HepG2 (cell line): ENCODE results near the gene ACADVL. TPM values are rescaled to one million over a fixed set of nuclear protein-coding genes. Genes with fewer than 3 reads are reported as not detected.

Source experiments
- ATAC-seq: fragments of 200-7000 bp; cut with Tn5 transposase; 3 replicates; pipeline ENCODE4 v1.9.1; 2020; ENCODE audit warnings: mild to moderate bottlenecking, moderate library complexity
- BruUV-seq: library from RNA; stranded (reverse); fragments of 400-500 nt; replicated peaks from 2 replicates; lab custom pipeline; 2021; lab: Mats Ljungman, UMichigan
- CTCF ChIA-PET: fragments of 300-600 bp; formaldehyde crosslinking; extraction: SDS; loops from one replicate; lab custom pipeline; 2021; ENCODE audit warnings: low total read pairs, inconsistent platforms, low intra/inter-chr PET ratio; lab: Yijun Ruan, JAX
- POLR2A ChIA-PET: fragments of 350-600 bp; sonication (Branson Sonifier 250); formaldehyde crosslinking; loops from one replicate; lab custom pipeline; 2020; ENCODE audit warnings: antibody characterized with exemption, inconsistent platforms; lab: Yijun Ruan, JAX
- DNase-seq: peaks from one replicate; pipeline ENCODE4 v3.0.0-alpha.2; 2015; ENCODE audit warnings: low spot score
- FAIRE-seq: peaks from 3 replicates; lab custom pipeline; 2011; peaks lifted over from hg19 to GRCh38; lab: Jason Lieb, UNC
- H2AFZ ChIP-seq: one replicate; pipeline ENCODE4 v1.6.1; 2011; ENCODE audit warnings: low read length, inconsistent platforms
- H3K27ac ChIP-seq: fragments of 300-600 bp; 3 replicates; pipeline ENCODE4 v1.8.0; 2011; ENCODE audit warnings: mixed run types, mild to moderate bottlenecking, mixed read lengths, low read length, inconsistent platforms; ENCODE audit not compliant: insufficient read depth; ENCODE audit errors: extremely low read length
- H3K27me3 ChIP-seq, 2 experiments: fragments of 200-600 bp in 1 of 2; 2 replicates in 1 of 2; 3 replicates in 1 of 2; pipeline versions ENCODE4 v1.6.0 to v1.8.0; 2011; ENCODE audit warnings: low read length in 2 of 2, mild to moderate bottlenecking in 2 of 2, moderate library complexity in 2 of 2, inconsistent platforms in 1 of 2; ENCODE audit not compliant: insufficient read depth in 2 of 2, control insufficient read depth in 1 of 2
- H3K36me3 ChIP-seq, 2 experiments: fragments of 200-600 bp in 1 of 2; replicated peaks in 1 of 2; 2 replicates in 1 of 2; 3 replicates in 1 of 2; pipeline versions ENCODE4 v1.5.1 to v1.8.0; 2011; ENCODE audit warnings: low read length in 2 of 2, inconsistent platforms in 1 of 2; ENCODE audit not compliant: insufficient read depth in 2 of 2, control insufficient read depth in 1 of 2
- H3K4me1 ChIP-seq: 2 replicates; pipeline ENCODE4 v1.5.1; 2012; ENCODE audit warnings: low read length, inconsistent platforms; ENCODE audit not compliant: insufficient read depth
- H3K4me2 ChIP-seq: 2 replicates; pipeline ENCODE4 v1.6.0; 2011; ENCODE audit warnings: low read depth, low read length, inconsistent platforms
- H3K4me3 ChIP-seq, 3 experiments: fragments of 200-600 bp in 1 of 3; sonication (generic), shearing (Covaris generic) in 1 of 3; replicated peaks in 1 of 3; 2 replicates each; pipeline ENCODE4 v1.5.1; 2011 to 2016; ENCODE audit warnings: low read length in 3 of 3, inconsistent platforms in 2 of 3, low read depth in 2 of 3, mild to moderate bottlenecking in 2 of 3, control low read depth in 1 of 3, mixed read lengths in 1 of 3; ENCODE audit not compliant: insufficient read depth in 1 of 3
- H3K79me2 ChIP-seq: one replicate; pipeline ENCODE4 v1.6.1; 2011; ENCODE audit warnings: low read length, inconsistent platforms; ENCODE audit not compliant: insufficient read depth
- H3K9ac ChIP-seq: 2 replicates; pipeline ENCODE4 v1.6.0; 2011; ENCODE audit warnings: mild to moderate bottlenecking, low read depth, low read length, inconsistent platforms; ENCODE audit not compliant: insufficient read depth
- H3K9me3 ChIP-seq: 2 replicates; pipeline ENCODE4 v1.5.1; 2012; ENCODE audit warnings: mild to moderate bottlenecking, low read length
- H4K20me1 ChIP-seq: 2 replicates; pipeline ENCODE4 v1.6.0; 2011; ENCODE audit warnings: inconsistent platforms, mild to moderate bottlenecking, low read length, moderate library complexity; ENCODE audit not compliant: insufficient read depth
- BRCA1 ChIP-seq: sonication (generic); formaldehyde crosslinking; IDR thresholded peaks from 2 replicates; pipeline ENCODE4 v1.4.0; 2020; ENCODE audit warnings: missing genetic modification reagents
- EHMT2 ChIP-seq: fragments of 200-600 bp; sonication (generic); IDR thresholded peaks from 2 replicates; pipeline ENCODE4 v1.7.0; 2017; ENCODE audit warnings: antibody characterized with exemption, low read depth, low read length, borderline replicate concordance
- LRRFIP1 ChIP-seq: sonication (generic); formaldehyde crosslinking; conservative IDR thresholded peaks from 2 replicates; pipeline ENCODE4 v1.4.0; 2020; ENCODE audit warnings: missing genetic modification reagents
- NCOA2 ChIP-seq: sonication (generic); formaldehyde crosslinking; IDR thresholded peaks from 2 replicates; pipeline ENCODE4 v1.8.0; 2022; ENCODE audit warnings: inconsistent platforms
- SOX6 ChIP-seq, 2 experiments: fragments of 450-650 bp in 1 of 2; sonication (generic) in 1 of 2; formaldehyde crosslinking in 1 of 2; IDR thresholded peaks; 2 replicates each; pipeline versions ENCODE4 v1.4.0 to v1.6.1; 2017 to 2020; ENCODE audit warnings: antibody characterized with exemption in 1 of 2, mild to moderate bottlenecking in 1 of 2, missing genetic modification reagents in 1 of 2
- SRF ChIP-seq: IDR thresholded peaks from 2 replicates; pipeline ENCODE4 v1.6.1; 2011; ENCODE audit warnings: mild to moderate bottlenecking, low read depth, low read length, moderate library complexity
- ZMYM3 ChIP-seq: sonication (generic); formaldehyde crosslinking; IDR thresholded peaks from 2 replicates; pipeline ENCODE4 v1.5.1; 2020; ENCODE audit warnings: mild to moderate bottlenecking, missing genetic modification reagents
- ZNF17 ChIP-seq: sonication (generic); formaldehyde crosslinking; IDR thresholded peaks from 2 replicates; pipeline ENCODE4 v1.5.0; 2020; ENCODE audit warnings: mild to moderate bottlenecking, missing genetic modification reagents
- WGBS: methylation state at CpG from one replicate; pipeline ENCODE4 v1.1.6; 2017; ENCODE audit warnings: low lambda C conversion rate; 5-methylcytosine and 5-hydroxymethylcytosine counted together
- in situ Hi-C: cut with HindIII; loops from 2 replicates; pipeline ENCODE4 v1.10.0; 2017; ENCODE audit warnings: low pct_unique_long_range_greater_than_20kb; ENCODE audit not compliant: extremely low pct_ligation_motif_present
- intact Hi-C: fragments of 100-400 bp; cut with micrococcal nuclease; formaldehyde crosslinking; loops from one replicate; pipeline ENCODE4 v1.10.0; 2022; ENCODE audit not compliant: unreplicated experiment
- polyA plus RNA-seq, 8 experiments: library from polyadenylated mRNA; depleted of rRNA in 3 of 8; stranded (reverse) in 7 of 8; unstranded in 1 of 8; fragments of >200 nt; fragmentation: Illumina TruSeq in 4 of 8; extraction: Trizol in 4 of 8; gene quantifications; 2 replicates each; pipeline versions ENCODE4 v1.2.1 to v1.2.3, GENCODE V29; 2011 to 2016; ENCODE audit warnings: low read depth in 4 of 8, missing spikeins in 1 of 8, mixed read lengths in 1 of 8; ENCODE audit not compliant: insufficient read depth in 1 of 8
- total RNA-seq, 5 experiments: library from RNA; depleted of rRNA; stranded (reverse); fragments of >200 nt; fragmentation: Illumina TruSeq; extraction: Trizol; gene quantifications; 2 replicates each; pipeline ENCODE4 v1.2.3, GENCODE V29; 2016; ENCODE audit warnings: low read depth in 1 of 5
- TF ChIP-seq, protein P1 (sequence below): sonication (generic); formaldehyde crosslinking; IDR thresholded peaks from 2 replicates; pipeline ENCODE4 v1.8.1; 2023; ENCODE audit warnings: missing genetic modification reagents, inconsistent platforms, borderline replicate concordance

Gene ACADVL
- total and polyA plus RNA-seq, 2 of the 13 experiments (the other 11 are each of a cell fraction or from before 2014, with no cell fraction given): 219 to 412 TPM

- peak overlapping the region; percentile 96; the same call in 1 of the 2 replicates for H3K9ac ChIP-seq
- H3K4me2 ChIP-seq: peak overlapping the region; percentile 84
- no peak overlapping the region for H3K4me3 ChIP-seq
- FAIRE-seq (no peak), ATAC-seq (no peak), DNase-seq (no peak)
- ChIA-PET POLR2A (interaction anchor here (1.1 to 8.9 kb wide), 5 partner anchors 14 to 58 kb away, joined by 3 to 140 read pairs (median 5); partner anchors contain the start of genes ACADVL, ASGR1 and DLG4), CTCF (no interaction called here)
- H3K4me1 ChIP-seq: peaks cover 58% of the 10 kb centered on the region
- H2AFZ ChIP-seq: no peak overlapping the region
- no peak for TF ChIP-seq LRRFIP1 (CRISPR knock-in tag)
- TF ChIP-seq BRCA1: no peak
- no peak for TF ChIP-seq ZNF17 (CRISPR knock-in tag)
- TF ChIP-seq, protein P1, sequence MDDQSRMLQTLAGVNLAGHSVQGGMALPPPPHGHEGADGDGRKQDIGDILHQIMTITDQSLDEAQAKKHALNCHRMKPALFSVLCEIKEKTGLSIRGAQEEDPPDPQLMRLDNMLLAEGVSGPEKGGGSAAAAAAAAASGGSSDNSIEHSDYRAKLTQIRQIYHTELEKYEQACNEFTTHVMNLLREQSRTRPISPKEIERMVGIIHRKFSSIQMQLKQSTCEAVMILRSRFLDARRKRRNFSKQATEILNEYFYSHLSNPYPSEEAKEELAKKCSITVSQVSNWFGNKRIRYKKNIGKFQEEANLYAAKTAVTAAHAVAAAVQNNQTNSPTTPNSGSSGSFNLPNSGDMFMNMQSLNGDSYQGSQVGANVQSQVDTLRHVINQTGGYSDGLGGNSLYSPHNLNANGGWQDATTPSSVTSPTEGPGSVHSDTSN (CRISPR knock-in tag): no peak
- no peak for TF ChIP-seq SOX6 (IDR thresholded peaks at IDR 0.05)
- TF ChIP-seq SOX6 (CRISPR knock-in tag; IDR thresholded peaks at IDR 0.05): no peak
- TF ChIP-seq NCOA2 (CRISPR knock-in tag): no peak
- no peak for TF ChIP-seq ZMYM3 (CRISPR knock-in tag)
- TF ChIP-seq SRF: no peak
- no peak for TF ChIP-seq EHMT2
- peaks cover 12% of the 10 kb centered on the region; the same call in 1 of the 2 replicates for H4K20me1 ChIP-seq
- peak overlapping the region; percentile 88 for H3K27ac ChIP-seq
- intact Hi-C loops: loop anchor here (10.0 kb wide), 1 partner anchor 62 kb away; the partner anchor contains the start of gene ASGR1
- H3K79me2 ChIP-seq: peaks cover 66% of the 10 kb centered on the region
- H3K36me3 ChIP-seq: peaks cover 10 to 26% of the 10 kb centered on the region in 2 experiments
- no peaks in the 10 kb centered on the region for H3K9me3 ChIP-seq
- WGBS: 94% methylated on average over 6 of the region's 6 CpGs
- in situ Hi-C loops: no loop called here
- BruUV-seq: no TSS peak
- H3K27me3 ChIP-seq: no peaks in the 10 kb centered on the region; a peak in 1 of 5 replicates
Observed at GRCh38 chr17:7236808-7237207, 17.1 kb downstream of the ACADVL start.
